Body of pancreas (tissue), 4 donors: ENCODE data around the gene MST1R. TPM values are rescaled to one million over a fixed set of nuclear protein-coding genes. Genes with fewer than 3 reads are reported as not detected.
"Not testable (repeated sequence)": the region's sequence is repeated elsewhere in the genome, so short reads cannot be mapped to it uniquely, and the experiment has no call there.

ENCODE experiments used
- ATAC-seq: fragments of 150-250 bp; one replicate; pipeline ENCODE4 v1.9.1; 2016
- DNase-seq, 4 donors: peaks; one replicate each; pipeline ENCODE4 v3.0.0-alpha.2; 2019
- H3K27ac ChIP-seq, 4 donors: fragments of 200-600 bp; sonication (generic); 1 replicate in 3 of 4; 2 replicates in 1 of 4; pipeline versions ENCODE4 v1.5.1 to v1.6.1; 2016 to 2019; ENCODE audit warnings: mild to moderate bottlenecking in 1 of 4, mixed read lengths in 1 of 4, moderate library complexity in 1 of 4
- H3K27me3 ChIP-seq, 2 donors: fragments of 200-600 bp; sonication (generic); one replicate each; pipeline ENCODE4 v1.6.0; 2016; ENCODE audit warnings: mild to moderate bottlenecking in 1 of 2
- H3K36me3 ChIP-seq, 2 donors: fragments of 200-600 bp; sonication (generic); replicated peaks in 1 of 2; 2 replicates each; pipeline ENCODE4 v1.5.1; 2016; ENCODE audit warnings: low read depth in 2 of 2; ENCODE audit not compliant: insufficient read depth in 1 of 2
- H3K4me1 ChIP-seq: fragments of 200-600 bp; sonication (generic); one replicate; pipeline ENCODE4 v1.6.0; 2016
- H3K4me3 ChIP-seq, 2 donors: fragments of 200-600 bp; sonication (generic); 1 replicate in 1 of 2; 2 replicates in 1 of 2; pipeline ENCODE4 v1.5.1; 2016 to 2019
- H3K9me3 ChIP-seq, 3 donors: fragments of 200-600 bp; sonication (generic); 1 replicate in 2 of 3; 2 replicates in 1 of 3; pipeline ENCODE4 v1.5.1; 2016
- POLR2A ChIP-seq, 3 donors: fragments of 450-650 bp; IDR thresholded peaks; one replicate each; pipeline ENCODE4 v1.6.1; 2016; ENCODE audit warnings: antibody characterized with exemption in 3 of 3, mild to moderate bottlenecking in 2 of 3
- WGBS, 2 donors: methylation state at CpG; one replicate each; pipeline ENCODE4 v1.1.5; 2017; 5-methylcytosine and 5-hydroxymethylcytosine counted together
- intact Hi-C: fragments of 100-400 bp; cut with DNase I; formaldehyde crosslinking; loops from one replicate; pipeline ENCODE4 v1.15.1; 2023
- total RNA-seq, 2 donors: library from RNA; depleted of rRNA; stranded (reverse); fragments of >200 nt; gene quantifications; one replicate each; pipeline ENCODE4 v1.1.0, GENCODE V29; 2016
- TF ChIP-seq, protein P1 (sequence below), 7 experiments: fragments of 450-650 bp in 4 of 7; fragments of 200-600 bp in 3 of 7; sonication (generic) in 3 of 7; IDR thresholded peaks; one replicate each; pipeline ENCODE4 v1.5.1; 2016 to 2019; ENCODE audit warnings: antibody characterized with exemption in 7 of 7

Gene MST1R
- total RNA-seq, 2 donors from 2014 or later: 10.4 to 12.2 TPM

DNA sequence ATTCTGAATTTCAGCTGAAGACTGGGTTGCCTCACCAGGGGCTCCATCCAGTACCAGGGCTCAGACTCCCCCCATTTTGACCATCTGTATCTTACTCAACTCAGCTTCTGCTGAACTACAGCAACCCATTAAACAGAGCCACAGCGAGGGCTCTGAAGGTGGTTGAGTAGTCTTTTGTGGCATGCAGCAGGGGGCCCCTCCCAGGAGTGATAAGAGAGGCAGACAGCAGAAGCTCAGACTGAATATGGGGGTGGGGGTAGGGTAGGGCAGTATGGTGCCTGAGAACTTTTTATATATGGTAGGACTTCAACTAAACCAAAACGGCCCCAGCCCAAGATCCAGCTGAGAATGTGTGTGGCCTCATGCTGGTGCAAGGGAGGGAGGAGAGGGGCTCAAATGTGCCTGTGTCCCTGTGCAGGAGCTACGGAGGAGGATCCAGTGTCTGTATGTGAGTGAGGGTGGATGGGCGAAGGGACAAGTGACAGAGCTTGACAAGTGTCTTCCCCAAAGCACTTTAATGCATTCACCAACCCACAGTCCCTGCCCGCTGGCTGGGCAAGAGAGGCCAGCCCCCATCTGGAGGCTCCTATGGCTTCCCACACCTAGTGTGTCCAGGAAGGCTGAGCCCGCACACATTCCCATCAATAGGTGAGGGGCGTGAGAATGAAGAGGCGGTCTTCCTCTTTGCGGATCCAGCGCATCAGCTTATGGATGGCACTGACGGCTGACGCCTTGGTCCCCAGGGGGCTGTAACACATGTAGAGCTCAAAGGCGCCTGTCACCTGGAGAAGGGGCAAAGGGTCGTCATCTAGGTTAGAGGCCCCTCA is 4.9 kb upstream of the MST1R start:
- Histone ChIP-seq H3K4me1 (peaks cover 24% of the 10 kb centered on the region), H3K36me3 (peaks cover 0 to 2% of the 10 kb centered on the region in 2 donors), H3K4me3 (no peak overlapping the region), H3K27ac (no peak overlapping the region), H3K27me3 (no peaks in the 10 kb centered on the region), H3K9me3 (no peaks in the 10 kb centered on the region)
- 90 to 91% methylated on average over 13 to 14 of the region's 14 CpGs for WGBS, 2 donors
- no peak for ATAC-seq
- DNase-seq: no peak
- TF ChIP-seq, protein P1, sequence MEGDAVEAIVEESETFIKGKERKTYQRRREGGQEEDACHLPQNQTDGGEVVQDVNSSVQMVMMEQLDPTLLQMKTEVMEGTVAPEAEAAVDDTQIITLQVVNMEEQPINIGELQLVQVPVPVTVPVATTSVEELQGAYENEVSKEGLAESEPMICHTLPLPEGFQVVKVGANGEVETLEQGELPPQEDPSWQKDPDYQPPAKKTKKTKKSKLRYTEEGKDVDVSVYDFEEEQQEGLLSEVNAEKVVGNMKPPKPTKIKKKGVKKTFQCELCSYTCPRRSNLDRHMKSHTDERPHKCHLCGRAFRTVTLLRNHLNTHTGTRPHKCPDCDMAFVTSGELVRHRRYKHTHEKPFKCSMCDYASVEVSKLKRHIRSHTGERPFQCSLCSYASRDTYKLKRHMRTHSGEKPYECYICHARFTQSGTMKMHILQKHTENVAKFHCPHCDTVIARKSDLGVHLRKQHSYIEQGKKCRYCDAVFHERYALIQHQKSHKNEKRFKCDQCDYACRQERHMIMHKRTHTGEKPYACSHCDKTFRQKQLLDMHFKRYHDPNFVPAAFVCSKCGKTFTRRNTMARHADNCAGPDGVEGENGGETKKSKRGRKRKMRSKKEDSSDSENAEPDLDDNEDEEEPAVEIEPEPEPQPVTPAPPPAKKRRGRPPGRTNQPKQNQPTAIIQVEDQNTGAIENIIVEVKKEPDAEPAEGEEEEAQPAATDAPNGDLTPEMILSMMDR (IDR thresholded peaks at IDR 0.05): no peak
- no peak for TF ChIP-seq POLR2A (IDR thresholded peaks at IDR 0.05)
- intact Hi-C loops: loop anchor here (5.0 kb wide), 1 partner anchor 101 kb away; no protein-coding TSS in a partner anchor

DNA sequence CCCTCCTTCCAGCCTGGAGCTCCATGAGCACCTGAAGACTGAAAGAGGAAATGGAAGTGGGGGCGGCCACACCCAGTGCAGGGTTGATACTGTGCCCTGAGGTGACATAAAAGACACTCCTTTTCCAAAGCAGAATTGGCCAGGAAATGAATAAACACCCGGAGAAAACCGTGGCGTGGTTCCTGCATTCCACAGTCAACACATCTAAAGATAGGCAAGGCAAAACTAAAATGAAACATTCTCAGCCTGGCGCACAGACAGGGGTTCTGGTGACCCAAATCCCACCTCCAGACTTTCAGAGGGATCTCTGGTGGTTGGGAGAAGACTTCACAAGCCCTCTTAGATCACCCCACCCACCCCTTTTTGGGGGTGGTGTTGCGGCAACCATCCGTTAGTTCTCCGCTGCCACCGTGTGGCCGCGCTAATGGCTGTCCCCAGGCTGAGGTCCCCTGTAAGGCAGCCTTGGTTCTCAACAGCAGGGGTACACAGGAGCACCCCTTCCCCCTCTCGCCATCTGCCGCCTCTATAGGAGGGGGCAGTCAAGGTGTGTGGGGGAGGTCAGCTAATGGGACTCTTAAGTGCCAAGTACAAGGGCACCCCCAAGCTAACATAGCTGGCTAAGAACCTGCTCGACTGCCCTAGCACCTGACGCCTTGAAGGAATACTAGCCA is 2.5 kb upstream of the MST1R start:
- no peaks in the 10 kb centered on the region for H3K36me3 ChIP-seq
- peaks cover 44% of the 10 kb centered on the region for H3K4me1 ChIP-seq
- DNase-seq (peak; percentile 49 to 63 (median 52)), ATAC-seq (peak; percentile 28)
- TF ChIP-seq, protein P1 (IDR thresholded peaks at IDR 0.05): peak; percentile 45 to 70 (median 53)
- no peak for TF ChIP-seq POLR2A (IDR thresholded peaks at IDR 0.05)
- intact Hi-C loops: loop anchor here (5.0 kb wide), 1 partner anchor 99 kb away; no protein-coding TSS in a partner anchor
- H3K27ac ChIP-seq: peak overlapping the region; percentile 31 to 70 (median 52)
- no peak overlapping the region for H3K4me3 ChIP-seq
- H3K27me3 ChIP-seq: no peaks in the 10 kb centered on the region
- H3K9me3 ChIP-seq: no peaks in the 10 kb centered on the region
- 9 to 12% methylated on average over 10 to 15 of the region's 15 CpGs for WGBS, 2 donors

DNA sequence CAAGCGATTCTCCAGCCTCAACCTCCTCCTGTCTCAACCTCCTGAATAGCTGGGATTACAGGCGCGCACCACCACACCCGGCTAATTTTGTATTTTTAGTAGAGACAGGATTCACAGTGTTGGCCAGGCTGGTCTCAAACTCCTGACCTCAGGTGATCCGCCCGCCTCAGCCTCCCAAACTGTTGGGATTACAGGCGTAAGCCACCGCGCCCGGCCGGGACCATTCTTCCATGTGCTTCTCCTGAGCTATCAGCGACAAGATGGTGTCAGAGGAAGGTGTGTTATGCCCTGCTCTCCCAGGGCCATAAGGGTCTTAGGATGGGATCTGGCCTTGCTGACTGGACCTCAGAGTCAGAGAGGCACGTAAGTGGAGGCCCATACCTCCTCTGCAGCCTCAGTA is 775 bp upstream of the MST1R start:
- 91 to 100% methylated on average over 8 to 13 of the region's 13 CpGs for WGBS, 2 donors
- H3K4me3 ChIP-seq, ATAC-seq, H3K27me3 ChIP-seq, H3K9me3 ChIP-seq, DNase-seq, intact Hi-C loops, H3K36me3 ChIP-seq: not testable (repeated sequence)
- Histone ChIP-seq H3K27ac (peak overlapping the region in 3 of 4 donors; percentile 28 to 71 (median 56)), H3K4me1 (peaks cover 58% of the 10 kb centered on the region)

DNA sequence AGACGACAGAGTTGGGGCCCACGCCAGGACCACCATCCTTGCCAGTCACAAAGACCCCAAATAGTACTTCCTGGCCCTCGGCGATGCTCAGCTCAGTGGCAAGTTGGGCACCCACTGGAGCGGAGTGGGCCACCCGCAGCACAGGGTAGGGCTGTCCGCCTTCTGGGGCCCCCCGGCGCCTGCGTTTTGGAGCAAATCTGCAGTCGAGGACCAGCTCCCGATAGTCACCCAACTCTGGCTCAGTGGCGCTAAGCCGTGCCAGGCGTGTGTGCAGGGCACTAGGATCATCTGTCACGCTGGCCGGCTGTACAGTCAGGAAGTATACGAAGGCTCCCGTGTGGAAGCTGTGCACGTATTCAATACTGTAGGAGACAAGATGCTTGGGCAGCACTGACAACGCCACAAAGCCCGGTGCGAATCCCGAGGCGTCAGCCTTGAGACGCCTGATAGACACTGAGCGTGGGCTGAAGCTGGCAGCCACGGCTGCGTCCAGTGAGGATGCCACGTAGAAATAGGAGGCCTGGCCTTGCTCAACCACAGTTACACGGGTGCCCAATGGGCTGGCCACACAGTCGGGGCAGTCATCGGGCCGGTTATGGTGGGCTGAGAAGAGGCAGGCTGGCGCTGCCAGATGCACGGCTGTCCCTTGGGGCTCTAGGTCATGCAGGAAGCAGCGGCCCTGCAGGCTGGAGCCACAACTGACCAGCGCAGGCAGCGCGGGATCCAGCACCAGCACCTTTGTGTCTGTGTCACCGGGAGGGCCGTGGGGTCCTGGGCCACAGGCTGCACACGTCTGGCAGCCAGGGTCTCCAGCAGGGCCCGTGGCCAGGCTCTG is 945 bp downstream of the MST1R start:
- 87 to 91% methylated on average over 9 to 41 of the region's 44 CpGs for WGBS, 2 donors
- H3K9me3 ChIP-seq: no peaks in the 10 kb centered on the region
- peak overlapping the region in 3 of 4 donors; percentile 56 to 78 (median 71) for H3K27ac ChIP-seq
- no peaks in the 10 kb centered on the region for H3K27me3 ChIP-seq
- TF ChIP-seq POLR2A (IDR thresholded peaks at IDR 0.05): no peak
- TF ChIP-seq, protein P1 (IDR thresholded peaks at IDR 0.05): no peak
- no peak overlapping the region for H3K4me3 ChIP-seq
- no peaks in the 10 kb centered on the region for H3K36me3 ChIP-seq
- H3K4me1 ChIP-seq: peaks cover 58% of the 10 kb centered on the region
- peak in 1 of 4 donors; percentile 9 for DNase-seq
- intact Hi-C loops: no loop called here
- no peak for ATAC-seq
